Ovary (tissue), 3 donors: ENCODE measurements around the gene E2F7.

ENCODE experiments used
- CTCF ChIP-seq, 3 donors: fragments of 450-650 bp in 2 of 3; fragments of 200-600 bp in 1 of 3; IDR thresholded peaks; one replicate each; pipeline versions ENCODE4 v1.5.1 to v1.8.0; 2016 to 2022; ENCODE audit warnings: antibody characterized with exemption in 3 of 3, mild to moderate bottlenecking in 1 of 3
- POLR2A ChIP-seq: fragments of 450-650 bp; IDR thresholded peaks from one replicate; pipeline ENCODE4 v1.6.1; 2017; ENCODE audit warnings: antibody characterized with exemption, mild to moderate bottlenecking, moderate library complexity
- donor health status: DM: no; HTN: no; CAD: no.

DNA sequence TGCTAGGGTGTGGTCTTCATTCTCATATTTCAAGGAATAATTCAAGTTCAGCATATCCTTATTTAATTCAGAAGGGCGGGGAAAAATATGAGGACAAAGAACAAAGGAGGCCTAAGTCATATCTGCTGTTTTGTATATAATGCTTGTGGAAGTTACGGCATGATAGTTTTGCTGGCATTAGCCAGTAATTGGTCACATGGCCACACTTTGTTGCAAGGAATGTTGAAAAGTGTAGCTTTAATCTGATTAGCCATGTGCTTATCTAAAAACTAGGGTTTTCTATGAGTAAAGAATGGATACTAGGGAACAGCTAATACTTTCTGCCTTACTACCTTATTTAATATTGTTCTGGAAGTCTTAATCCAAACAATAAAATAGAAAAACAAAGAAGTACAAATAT, 34.4 kb upstream of the E2F7 start:
- TF ChIP-seq CTCF (IDR thresholded peaks at IDR 0.05) (no peak), POLR2A (no peak)
